Pancreas (tissue), 10 donors: ENCODE results near the gene ARHGAP19. TPM values are rescaled to one million over a fixed set of nuclear protein-coding genes. Genes with fewer than 3 reads are reported as not detected.

Experiments used
- ATAC-seq, 4 donors: fragments of 200-7000 bp; cut with Tn5 transposase; one replicate each; pipeline versions ENCODE4 v1.8.0 to v1.9.1; 2020; ENCODE audit warnings: mild to moderate bottlenecking in 4 of 4, moderate library complexity in 4 of 4
- DNase-seq, 6 donors: peaks; one replicate each; pipeline ENCODE4 v3.0.0-alpha.2; 2020
- FAIRE-seq: peaks from 2 replicates; lab custom pipeline; 2012; peaks lifted over from hg19 to GRCh38; lab: Jason Lieb, UNC
- H3K27ac ChIP-seq, 4 donors: fragments of 200-600 bp; sonication (generic); 1 replicate in 3 of 4; 2 replicates in 1 of 4; pipeline versions ENCODE4 v1.5.0 to v1.8.0; 2020
- H3K27me3 ChIP-seq, 4 donors: fragments of 200-600 bp; one replicate each; pipeline ENCODE4 v1.8.0; 2021
- H3K36me3 ChIP-seq, 3 donors: fragments of 200-600 bp; sonication (generic) in 1 of 3; one replicate each; pipeline versions ENCODE4 v1.5.0 to v1.8.0; 2020 to 2021
- H3K4me1 ChIP-seq, 3 donors: fragments of 200-600 bp; one replicate each; pipeline ENCODE4 v1.8.0; 2021
- H3K4me3 ChIP-seq, 4 donors: fragments of 200-600 bp; sonication (generic) in 2 of 4; one replicate each; pipeline versions ENCODE4 v1.5.0 to v1.8.0; 2020 to 2021
- H3K9me3 ChIP-seq, 4 donors: fragments of 200-600 bp; one replicate each; pipeline ENCODE4 v1.8.0; 2021
- CTCF ChIP-seq, 4 donors: fragments of 200-600 bp; sonication (generic) in 3 of 4; IDR thresholded peaks; one replicate each; pipeline versions ENCODE4 v1.5.0 to v1.8.0; 2021; ENCODE audit warnings: antibody characterized with exemption in 4 of 4
- WGBS, 2 donors: extraction: QIAGEN DNeasy Blood & Tissue Kit; methylation state at CpG; one replicate each; pipeline ENCODE4 v1.1.7; 2013; 5-methylcytosine and 5-hydroxymethylcytosine counted together
- intact Hi-C, 3 donors: fragments of 100-400 bp; cut with DNase I; formaldehyde crosslinking; loops; one replicate each; pipeline versions ENCODE4 v1.11.1 to v1.14.2; 2022
- polyA plus RNA-seq, 2 donors: library from polyadenylated mRNA; stranded (reverse); fragments of 200-250 nt; gene quantifications; one replicate each; pipeline ENCODE4 v1.2.3, GENCODE V29; 2013
- total RNA-seq, 6 donors: library from RNA; stranded (reverse); fragmentation: NEBNext Ultra II Directional in 4 of 6; extraction: Animal tissue kit (Norgen Biotek cat#: 25700) in 4 of 6; gene quantifications; one replicate each; pipeline versions ENCODE4 v1.2.1 to v1.2.4, GENCODE V29; 2021 to 2023
- donor health status: healthy with polysubstance abuse.
- donor health status: DM: no; HTN: no; CAD: no; lungs with moderate emphysema.
- donor health status: DM: no; HTN: no; CAD: no.
- donor health status: control.
- donor health status: control.
- donor health status: Bipolar disorder and iron deficiency.
- donor health status: DM: yes; HTN: yes; CAD: no.
- donor health status: DM: no; HTN: no; CAD: no.
- donor health status: DM: no; HTN: no; CAD: no.
- donor health status: DM: yes; HTN: yes; CAD: no.

ARHGAP19 gene
- total and polyA plus RNA-seq, 8 donors = 1.1 to 4.8 (median 2.4) TPM

- Histone ChIP-seq H3K9me3 (no peaks in the 10 kb centered on the region), H3K36me3 (no peaks in the 10 kb centered on the region), H3K27ac (peak overlapping the region; percentile 99 to 100 (median 100)), H3K27me3 (no peaks in the 10 kb centered on the region), H3K4me1 (peaks cover 0 to 13% (median 6%) of the 10 kb centered on the region in 3 donors), H3K4me3 (peak overlapping the region; percentile 72 to 87 (median 83))
- 0 to 1% methylated on average over 59 to 83 of the region's 83 CpGs for WGBS, 2 donors
- peak; percentile 41 to 68 (median 61) for ATAC-seq
- peak; percentile 63 to 89 (median 72) for DNase-seq
- intact Hi-C loops = no loop called here
- no peak for FAIRE-seq
- TF ChIP-seq CTCF (IDR thresholded peaks at IDR 0.05) = no peak
These were observed 27.4 kb upstream of the ARHGAP19 start for GRCh38 chr10:97319671-97320479.

- peak; percentile 85 to 93 (median 92) for ATAC-seq
- no peak for FAIRE-seq
- H3K9me3 ChIP-seq = no peaks in the 10 kb centered on the region
- no peak for TF ChIP-seq CTCF (IDR thresholded peaks at IDR 0.05)
- intact Hi-C loops = no loop called here
- H3K36me3 ChIP-seq = no peaks in the 10 kb centered on the region
- DNase-seq = peak; percentile 89 to 95 (median 92)
- peak within 1 kb of the TSS; percentile 72 to 87 (median 83) for H3K4me3 ChIP-seq
- H3K27ac ChIP-seq = peak within 1 kb of the TSS; percentile 99 to 100 (median 100)
- WGBS, 2 donors = 0 to 1% methylated on average over 65 to 79 of the region's 79 CpGs
- H3K27me3 ChIP-seq = no peaks in the 10 kb centered on the region
- peaks cover 0 to 13% (median 6%) of the 10 kb centered on the region in 3 donors for H3K4me1 ChIP-seq
These were observed 26.6 kb upstream of the ARHGAP19 start, which contains the start of gene FRAT1 for GRCh38 chr10:97318772-97319651. FRAT1 (plus strand) TSS chr10:97319271; CDS start chr10:97319454, 183 bp downstream.

GRCh38 chr10:97314671-97315070 lies 22.2 kb upstream of the ARHGAP19 start:
- DNase-seq (no peak), ATAC-seq (no peak), FAIRE-seq (no peak)
- intact Hi-C loops = no loop called here
- 52 to 58% methylated on average over 4 of the region's 4 CpGs for WGBS, 2 donors
- Histone ChIP-seq H3K4me1 (no peaks in the 10 kb centered on the region), H3K9me3 (no peaks in the 10 kb centered on the region), H3K36me3 (no peaks in the 10 kb centered on the region), H3K27me3 (no peaks in the 10 kb centered on the region), H3K27ac (no peak overlapping the region), H3K4me3 (no peak overlapping the region)
- no peak for TF ChIP-seq CTCF (IDR thresholded peaks at IDR 0.05)

GRCh38 chr10:97312897-97313296 lies 20.5 kb upstream of the ARHGAP19 start:
- H3K4me3 ChIP-seq = no peak overlapping the region
- DNase-seq (no peak), FAIRE-seq (no peak), ATAC-seq (no peak)
- intact Hi-C loops = no loop called here
- H3K36me3 ChIP-seq = no peaks in the 10 kb centered on the region
- H3K9me3 ChIP-seq = no peaks in the 10 kb centered on the region
- no peak for TF ChIP-seq CTCF (IDR thresholded peaks at IDR 0.05)
- no peak overlapping the region for H3K27ac ChIP-seq
- 79 to 87% methylated on average over 6 of the region's 6 CpGs for WGBS, 2 donors
- H3K4me1 ChIP-seq = no peaks in the 10 kb centered on the region
- H3K27me3 ChIP-seq = no peaks in the 10 kb centered on the region
